ENCODE measurements around the gene PLAC8.
"Not testable (repeated sequence)": the region's sequence is repeated elsewhere in the genome, so short reads cannot be mapped to it uniquely, and the experiment has no call there.

Gene PLAC8

DNA sequence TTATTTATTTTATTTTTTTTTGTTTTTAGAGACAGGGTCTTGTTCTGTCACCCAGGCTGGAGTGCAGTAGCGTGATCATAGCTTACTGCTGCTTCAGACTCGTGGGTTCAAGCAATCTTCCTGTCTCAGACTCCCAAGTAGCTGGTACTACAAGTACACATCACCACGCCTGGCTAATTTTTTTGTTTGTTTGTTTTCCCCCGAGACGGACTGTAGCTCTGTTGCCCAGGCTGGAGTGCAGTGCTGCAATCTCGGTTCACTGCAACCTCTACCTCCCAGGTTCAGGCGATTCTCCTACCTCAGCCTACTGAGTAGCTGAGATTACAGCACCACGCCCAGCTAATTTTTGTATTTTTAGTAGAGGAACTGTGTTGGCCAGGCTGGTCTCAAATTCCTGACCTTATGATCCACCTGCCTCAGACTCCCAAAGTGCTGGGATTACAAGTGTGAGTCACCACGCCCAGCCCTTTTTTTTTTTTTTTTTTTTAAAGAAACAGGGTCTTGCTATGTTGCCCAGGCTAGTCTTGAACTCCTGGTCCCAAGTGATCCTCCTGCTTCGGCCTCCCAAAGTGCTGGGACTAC is 47.4 kb downstream of the PLAC8 start:
- DNase-seq (ENCODE audit: low spot score): no peak

DNA sequence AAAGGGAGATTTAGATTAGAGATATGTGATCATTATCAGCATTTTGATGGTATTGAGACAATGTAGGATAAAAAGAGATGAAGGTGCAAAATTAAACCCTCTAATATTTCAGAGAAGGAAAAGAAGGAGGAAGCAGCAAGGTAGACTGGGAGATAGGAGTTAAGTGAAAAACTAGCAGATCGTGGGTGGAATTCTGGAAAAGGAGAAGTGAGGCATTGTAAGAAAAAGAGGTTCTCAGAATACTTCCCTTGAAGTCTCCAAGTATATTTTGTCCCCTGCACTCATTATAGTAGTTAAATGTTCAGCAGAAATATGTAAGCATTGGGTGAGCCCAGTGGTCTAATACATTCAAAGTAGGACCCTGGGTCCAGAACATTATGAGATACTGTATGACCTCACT is 49.3 kb downstream of the PLAC8 start:
- DNase-seq (ENCODE audit: low spot score): no peak

DNA sequence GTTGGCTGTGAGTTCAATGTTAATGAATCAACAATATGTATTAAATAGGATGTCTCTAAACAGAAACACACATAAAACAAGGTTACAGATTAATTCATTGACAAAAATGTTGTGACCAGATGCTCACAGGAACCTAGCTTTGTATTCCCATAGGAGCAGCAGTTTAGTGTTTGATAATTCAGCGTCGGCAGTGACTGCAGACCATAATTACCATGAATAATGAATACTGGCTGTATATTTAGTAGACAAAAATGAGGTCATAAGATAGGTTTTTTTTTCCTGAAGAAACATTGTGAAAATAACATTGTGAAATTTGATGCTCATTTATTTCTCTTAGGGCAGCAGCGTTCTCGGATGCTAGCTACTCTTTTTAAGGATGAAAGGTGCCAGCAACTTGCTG is 51.8 kb downstream of the PLAC8 start:
- no peak for DNase-seq (ENCODE audit: low spot score)

DNA sequence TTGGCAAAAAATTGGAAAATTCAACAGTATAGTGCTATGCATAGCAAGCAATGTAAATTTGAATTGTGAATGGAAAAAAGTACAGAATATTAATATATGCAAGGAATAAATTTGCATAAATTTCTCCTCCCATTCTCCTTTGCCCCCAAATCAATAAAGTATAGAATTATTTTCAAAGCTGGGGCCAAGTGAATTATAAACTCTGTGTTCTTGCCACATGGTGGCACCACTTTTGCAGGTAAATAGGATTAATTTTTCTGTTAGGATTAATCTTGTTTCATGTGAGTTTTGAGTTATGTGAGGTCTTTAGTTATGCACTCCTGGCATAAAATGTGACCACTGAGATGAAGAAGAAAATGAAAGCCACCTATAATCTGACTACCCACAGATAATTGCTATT is 59.6 kb downstream of the PLAC8 start:
- DNase-seq (ENCODE audit: low spot score): no peak

DNA sequence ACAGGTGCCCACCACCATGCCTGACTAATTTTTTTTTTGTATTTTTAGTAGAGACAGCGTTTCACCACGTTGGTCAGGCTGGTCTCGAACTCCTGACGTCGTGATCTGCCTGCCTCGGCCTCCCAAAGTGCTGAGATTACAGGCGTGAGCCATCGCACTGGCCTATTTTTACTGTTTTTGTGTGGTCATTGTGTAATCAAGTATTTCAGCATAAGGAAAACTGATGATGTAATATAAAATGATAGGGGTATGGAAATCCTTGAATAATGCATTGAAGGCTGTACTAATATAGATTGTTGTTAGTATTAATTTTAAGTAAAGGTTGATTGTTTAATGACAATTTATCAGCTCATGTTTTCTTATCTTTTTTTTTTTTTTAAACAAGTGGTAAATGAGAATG is 65.7 kb downstream of the PLAC8 start:
- not testable (repeated sequence) for DNase-seq (ENCODE audit: low spot score)

DNA sequence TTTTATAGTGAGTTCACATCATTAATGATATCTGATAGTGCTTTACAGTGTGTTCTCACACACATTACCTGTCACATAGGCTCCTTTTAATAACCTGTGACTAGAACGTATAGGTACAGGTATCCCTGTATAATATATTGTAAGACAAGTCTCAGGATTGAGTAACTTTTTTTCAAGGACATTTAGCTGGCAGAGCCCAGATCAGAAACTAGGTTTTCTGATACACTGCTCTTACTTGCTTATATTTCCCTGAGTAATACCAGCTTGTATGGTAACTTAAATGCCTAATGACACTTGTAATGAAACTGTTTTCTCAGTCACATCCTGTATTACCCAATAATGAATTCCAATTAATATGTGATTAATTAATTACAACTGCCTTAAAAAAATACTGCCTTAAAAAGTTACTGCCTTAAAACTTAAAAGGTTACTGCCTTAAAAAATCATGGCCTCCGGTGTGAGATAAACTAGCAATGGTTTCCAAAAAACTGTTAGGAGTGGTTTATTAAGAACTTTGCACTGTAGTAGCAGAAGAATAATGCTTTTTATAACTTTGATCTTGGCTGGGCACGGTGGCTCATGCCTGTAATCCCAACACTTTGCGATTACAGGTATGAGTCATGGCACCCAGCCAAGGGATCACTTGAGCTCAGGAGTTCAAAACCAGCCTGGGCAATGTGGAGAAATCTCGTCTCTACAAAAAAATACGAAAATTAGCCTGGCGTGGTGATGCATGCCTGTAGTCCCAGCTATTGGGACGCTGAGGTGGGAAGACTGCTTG is 67.6 kb downstream of the PLAC8 start:
- no peak for DNase-seq (ENCODE audit: low spot score)

DNA sequence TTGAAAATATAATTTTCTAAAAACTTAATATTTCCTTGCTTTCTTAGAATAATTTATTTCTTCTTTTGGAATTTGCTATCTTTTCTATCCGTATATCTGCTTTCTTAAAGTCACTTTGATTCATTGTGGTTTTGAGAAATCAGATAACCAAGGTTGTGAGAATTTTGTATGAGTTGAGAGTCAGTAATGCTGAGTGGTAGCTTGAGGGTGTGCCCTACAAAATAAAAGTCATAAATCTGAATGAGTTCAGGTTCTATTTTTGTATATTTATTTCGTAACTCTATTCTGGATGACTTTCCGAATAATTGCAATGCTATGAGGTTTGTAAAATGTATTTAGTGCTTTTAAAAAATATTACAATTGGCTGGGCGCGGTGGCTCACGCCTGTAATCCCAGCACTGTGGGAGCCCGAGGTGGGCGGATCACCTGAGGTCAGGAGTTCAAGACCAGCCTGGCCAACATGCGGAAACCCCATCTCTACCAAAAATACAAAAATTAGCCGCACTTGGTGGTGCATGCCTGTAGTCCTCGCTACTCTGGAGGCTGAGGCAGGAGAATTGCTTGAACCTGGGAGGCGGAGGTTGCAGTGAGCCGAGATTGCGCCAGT is 70.6 kb downstream of the PLAC8 start:
- peak; percentile 16 for DNase-seq (ENCODE audit: low spot score)

DNA sequence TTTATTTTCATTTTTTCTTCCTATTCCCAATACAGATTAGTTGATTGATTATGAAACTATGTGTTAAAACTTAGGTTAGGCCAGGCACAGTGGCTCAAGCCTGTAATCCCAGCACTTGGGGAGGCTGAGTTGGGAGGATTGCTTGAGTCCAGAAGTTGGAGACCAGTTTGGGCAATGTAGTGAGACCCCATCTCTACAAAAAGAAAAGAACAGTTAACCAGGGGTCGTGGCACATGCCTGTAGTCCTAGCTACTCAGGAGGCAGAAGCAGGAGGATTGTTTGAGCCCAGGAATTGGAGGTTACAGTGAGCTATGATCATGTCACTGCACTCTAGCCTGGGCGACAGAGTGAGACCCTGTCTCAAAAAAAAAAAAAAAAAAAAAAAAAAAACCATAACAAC is 71.4 kb downstream of the PLAC8 start:
- not testable (repeated sequence) for DNase-seq (ENCODE audit: low spot score)

DNA sequence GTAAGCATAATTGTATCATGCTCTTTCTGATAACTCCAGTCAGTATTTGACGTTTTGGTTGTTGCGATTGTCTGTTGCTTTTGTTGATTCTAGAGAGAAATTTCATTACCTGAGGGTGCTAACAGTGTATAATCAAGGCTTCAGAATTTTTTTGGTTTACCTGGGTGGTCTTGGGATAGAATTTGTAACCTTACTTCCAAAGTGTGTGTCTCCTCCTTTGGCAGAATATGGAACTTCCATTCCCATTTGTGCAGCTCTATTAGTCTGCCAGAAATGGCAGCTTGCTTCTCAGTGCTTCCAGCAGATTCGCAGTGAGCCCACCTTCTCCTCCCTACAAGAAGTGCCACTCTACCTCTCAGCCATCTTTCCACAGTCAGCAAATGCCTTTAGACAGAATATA is 74.3 kb downstream of the PLAC8 start:
- DNase-seq (ENCODE audit: low spot score): no peak
